D341Med (cell line): ENCODE results near the gene KCND3.

Experiments used
- DNase-seq: peaks from one replicate; pipeline ENCODE4 v3.0.0; 2012; ENCODE audit warnings: low spot score

KCND3 gene

DNA sequence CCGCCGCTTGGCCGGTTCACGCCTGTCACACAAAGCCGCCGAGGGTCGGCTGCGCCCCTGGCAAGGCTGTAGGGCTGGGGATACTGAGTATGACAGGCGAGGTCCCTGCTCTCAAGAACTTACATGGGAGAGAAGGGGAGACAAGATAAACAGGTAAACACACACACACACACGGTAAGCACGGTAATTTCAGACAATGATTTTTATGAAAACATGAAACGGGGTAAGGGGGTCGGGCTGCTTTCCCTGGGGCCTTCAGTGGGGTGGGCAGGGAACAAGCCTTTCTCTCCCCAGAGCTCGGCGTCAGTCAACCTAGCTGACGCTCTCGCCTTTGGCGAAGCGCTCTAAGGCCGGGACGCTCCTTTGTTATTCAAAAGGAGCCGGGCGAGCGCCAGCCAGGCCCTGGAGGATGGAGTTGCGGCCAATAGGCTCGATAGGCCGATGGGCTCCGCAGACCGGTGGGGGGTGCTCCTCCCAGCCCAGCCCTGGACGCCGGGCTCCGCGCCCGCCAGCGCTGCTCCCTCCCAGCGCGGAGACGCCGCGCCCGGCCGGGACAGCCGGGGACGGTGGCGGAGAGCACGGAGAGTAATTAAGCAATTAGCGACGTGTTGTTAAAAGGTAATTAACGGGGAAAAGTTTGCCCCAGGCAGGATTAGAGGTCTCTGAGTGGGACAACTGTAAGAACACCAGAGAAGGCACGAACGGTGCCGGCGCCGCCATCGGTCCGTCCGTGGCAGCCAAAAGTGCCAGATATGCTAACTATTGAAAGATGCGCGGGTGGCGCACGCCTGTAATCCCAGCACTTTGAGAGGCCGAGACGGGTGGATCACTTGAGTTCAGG is 249.3 kb downstream of the KCND3 start:
- peak; percentile 74 for DNase-seq

DNA sequence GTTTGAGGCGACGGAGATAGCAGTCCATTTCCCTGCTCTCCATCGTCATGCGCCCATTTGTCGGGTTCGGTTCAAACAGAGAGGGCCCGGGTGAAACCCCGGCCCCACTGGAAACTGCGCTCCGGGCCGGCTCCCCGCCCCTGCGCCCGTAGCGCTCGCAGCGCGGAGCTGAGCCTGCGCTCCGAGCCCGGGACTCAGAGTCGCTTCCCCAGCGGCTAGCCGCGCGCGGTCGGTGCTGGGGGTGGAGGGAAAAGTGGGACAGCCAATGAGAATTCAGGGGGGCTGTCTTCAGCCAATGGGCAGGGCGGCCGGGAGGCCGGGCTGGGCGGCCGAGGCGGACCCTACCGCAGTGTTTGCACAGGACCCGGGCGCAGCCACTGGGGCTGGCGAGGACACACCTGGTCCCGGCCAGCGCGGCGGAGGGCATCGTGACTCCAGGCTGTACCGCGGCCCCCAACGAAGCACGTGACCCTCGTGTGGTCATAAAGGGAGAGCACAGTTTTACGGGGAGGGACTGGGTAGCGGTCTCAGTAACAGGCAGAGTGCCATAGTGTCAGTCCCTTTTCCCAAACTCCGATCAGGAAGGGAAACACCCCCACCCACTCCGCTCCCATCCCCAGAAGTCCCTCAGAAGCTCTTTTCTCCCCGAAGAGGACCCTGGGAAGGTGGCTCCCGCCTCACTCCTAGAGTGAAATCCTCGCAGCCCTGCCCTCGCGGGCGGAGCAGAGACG is 250.1 kb downstream of the KCND3 start, which contains the start of gene INKA2:
Gene INKA2 (minus strand): TSS at position 202 of the 731 bp plus-strand sequence. CDS start 153 bp downstream, at position 49.
- peak; percentile 92 for DNase-seq

GRCh38 chr1:111738436-111739193 is 250.9 kb downstream of the KCND3 start:
- DNase-seq: peak; percentile 75

- no peak for DNase-seq
Measured at GRCh38 chr1:111738133-111738435, 251.4 kb downstream of the KCND3 start.

- no peak for DNase-seq
Measured at GRCh38 chr1:111737216-111738132, 252.0 kb downstream of the KCND3 start.

- no peak for DNase-seq
Measured at GRCh38 chr1:111736548-111737215, 252.8 kb downstream of the KCND3 start.

- DNase-seq: peak; percentile 47
Measured at GRCh38 chr1:111735858-111736544, 253.5 kb downstream of the KCND3 start.

DNA sequence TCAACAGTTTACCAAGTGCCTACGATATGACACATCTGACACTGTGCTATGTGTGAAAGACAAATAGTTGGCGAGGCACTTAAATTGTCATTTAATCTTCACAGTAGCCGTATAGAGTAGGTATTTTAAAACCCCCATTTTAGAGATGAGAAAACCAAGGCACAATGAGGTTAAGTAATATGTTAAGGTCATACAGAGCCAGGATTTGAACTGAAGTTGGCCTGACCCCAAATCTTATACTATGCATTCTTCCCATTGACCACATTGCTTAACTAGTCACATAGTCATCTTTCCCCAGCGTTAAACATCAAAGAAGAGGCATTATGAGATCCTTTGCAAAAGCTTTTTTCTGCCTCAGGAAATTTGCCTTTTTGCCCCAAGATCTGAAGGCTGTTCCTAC is 254.1 kb downstream of the KCND3 start:
- DNase-seq: no peak

- no peak for DNase-seq
Measured at GRCh38 chr1:111734856-111735255, 254.6 kb downstream of the KCND3 start.

GRCh38 chr1:111734426-111734825 is 255.0 kb downstream of the KCND3 start:
- no peak for DNase-seq

- DNase-seq: no peak
Measured at GRCh38 chr1:111733992-111734341, 255.5 kb downstream of the KCND3 start.

- no peak for DNase-seq
Measured at GRCh38 chr1:111733183-111733991, 256.1 kb downstream of the KCND3 start.

DNA sequence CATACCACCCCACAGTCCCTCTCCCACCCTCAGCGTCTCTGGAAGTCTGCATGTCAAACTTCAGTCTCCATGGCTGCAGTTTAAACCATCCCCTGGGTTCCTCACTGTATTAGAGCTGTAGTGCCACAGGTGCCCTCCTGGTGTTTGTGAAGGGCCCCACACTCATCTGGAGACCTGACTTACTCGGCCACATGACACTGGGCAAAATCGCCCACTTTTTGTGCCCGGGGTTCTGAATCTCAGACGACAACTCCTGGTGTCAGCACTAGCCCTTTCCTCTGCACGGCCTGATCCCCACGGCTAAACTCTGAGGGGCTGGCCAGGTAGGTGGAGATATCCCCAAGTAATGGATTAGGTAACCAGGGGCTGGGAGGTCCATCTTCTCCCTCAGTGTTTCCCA is 256.8 kb downstream of the KCND3 start:
- no peak for DNase-seq

- DNase-seq: no peak
Measured at GRCh38 chr1:111731956-111732355, 257.5 kb downstream of the KCND3 start.

GRCh38 chr1:111730706-111731105 is 258.8 kb downstream of the KCND3 start:
- DNase-seq: no peak

- DNase-seq: no peak
Measured at GRCh38 chr1:111729946-111730681, 259.4 kb downstream of the KCND3 start.

GRCh38 chr1:111729271-111729921 is 260.1 kb downstream of the KCND3 start:
- peak; percentile 78 for DNase-seq

DNA sequence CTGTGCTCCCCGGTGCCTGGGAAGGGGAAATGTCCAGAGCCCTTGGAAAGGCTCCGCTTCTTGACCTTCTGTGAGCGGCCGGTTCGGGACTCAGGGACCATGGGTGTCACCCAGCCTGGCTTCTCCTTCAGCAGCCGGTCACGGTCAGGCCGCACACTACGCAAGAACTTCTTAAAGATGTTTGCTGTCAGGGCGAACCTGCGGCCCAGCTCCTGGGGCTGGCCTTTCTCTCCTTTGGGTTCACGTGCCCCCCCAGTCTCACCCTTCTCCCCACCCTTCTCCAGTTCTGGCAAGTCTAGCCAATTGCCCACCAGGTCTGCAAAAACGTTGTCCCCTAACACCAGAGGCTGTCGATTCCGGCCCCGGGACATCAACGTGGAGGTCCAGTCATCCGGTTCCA is 262.4 kb downstream of the KCND3 start:
- DNase-seq: no peak
